Keratinocyte (primary cell): ENCODE measurements around the gene TBC1D8. TPM values are rescaled to one million over a fixed set of nuclear protein-coding genes. Genes with fewer than 3 reads are reported as not detected.

ENCODE experiments used
- DNase-seq: peaks from one replicate; pipeline ENCODE4 v3.0.0-alpha.2; 2011; ENCODE audit warnings: low read depth, missing footprints, low spot score
- FAIRE-seq: peaks from 2 replicates; lab custom pipeline; 2011; peaks lifted over from hg19 to GRCh38; lab: Jason Lieb, UNC
- H2AFZ ChIP-seq: 2 replicates; pipeline ENCODE4 v1.6.0; 2012; ENCODE audit warnings: low read length, control low read depth, inconsistent platforms; ENCODE audit not compliant: control insufficient read depth
- H3K27ac ChIP-seq: 2 replicates; pipeline ENCODE4 v1.5.1; 2011; ENCODE audit warnings: low read length; ENCODE audit not compliant: control insufficient read depth, insufficient read depth
- H3K27me3 ChIP-seq: 3 replicates; pipeline ENCODE4 v1.6.0; 2011; ENCODE audit warnings: low read length; ENCODE audit not compliant: control insufficient read depth, insufficient read depth; ENCODE audit errors: extremely low read depth
- H3K36me3 ChIP-seq, 2 experiments: 2 replicates in 1 of 2; 3 replicates in 1 of 2; pipeline ENCODE4 v1.5.1; 2011; ENCODE audit warnings: low read length in 2 of 2, mild to moderate bottlenecking in 1 of 2; ENCODE audit not compliant: control insufficient read depth in 2 of 2, insufficient read depth in 2 of 2; ENCODE audit errors: extremely low read depth in 1 of 2
- H3K4me1 ChIP-seq: 3 replicates; pipeline ENCODE4 v1.5.1; 2011; ENCODE audit warnings: low read length; ENCODE audit not compliant: control insufficient read depth, insufficient read depth; ENCODE audit errors: extremely low read depth
- H3K4me2 ChIP-seq: 3 replicates; pipeline ENCODE4 v1.6.0; 2011; ENCODE audit warnings: low read depth, low read length; ENCODE audit not compliant: control insufficient read depth, insufficient read depth; ENCODE audit errors: extremely low read depth
- H3K4me3 ChIP-seq, 3 experiments: fragments of 200-600 bp in 1 of 3; sonication (generic) in 1 of 3; 2 replicates in 2 of 3; 3 replicates in 1 of 3; pipeline ENCODE4 v1.5.1; 2011 to 2016; ENCODE audit warnings: low read length in 3 of 3, mild to moderate bottlenecking in 3 of 3, control low read depth in 2 of 3, inconsistent platforms in 1 of 3, low read depth in 1 of 3, mixed read lengths in 1 of 3, mixed run types in 1 of 3, moderate library complexity in 1 of 3; ENCODE audit not compliant: control insufficient read depth in 2 of 3, insufficient read depth in 2 of 3; ENCODE audit errors: extremely low read depth in 1 of 3
- H3K79me2 ChIP-seq: 2 replicates; pipeline ENCODE4 v1.6.0; 2012; ENCODE audit warnings: low read length; ENCODE audit not compliant: control insufficient read depth, insufficient read depth
- H3K9ac ChIP-seq: 3 replicates; pipeline ENCODE4 v1.6.0; 2011; ENCODE audit warnings: low read length; ENCODE audit not compliant: control insufficient read depth, insufficient read depth; ENCODE audit errors: extremely low read depth
- H3K9me1 ChIP-seq: 3 replicates; pipeline ENCODE4 v1.6.0; 2011; ENCODE audit warnings: low read length; ENCODE audit not compliant: control insufficient read depth, insufficient read depth; ENCODE audit errors: extremely low read depth
- H3K9me3 ChIP-seq: 2 replicates; pipeline ENCODE4 v1.5.1; 2012; ENCODE audit warnings: low read depth, low read length; ENCODE audit not compliant: control insufficient read depth
- H4K20me1 ChIP-seq: 3 replicates; pipeline ENCODE4 v1.6.0; 2011; ENCODE audit warnings: low read length; ENCODE audit not compliant: control insufficient read depth, insufficient read depth; ENCODE audit errors: extremely low read depth
- CTCF ChIP-seq, 3 experiments: IDR thresholded peaks in 1 of 3; conservative IDR thresholded peaks in 1 of 3; optimal IDR thresholded peaks in 1 of 3; 2 replicates in 2 of 3; 3 replicates in 1 of 3; pipeline versions ENCODE3 to v1.5.1; 2011; ENCODE audit warnings: low read length in 3 of 3, mild to moderate bottlenecking in 3 of 3, moderate library complexity in 2 of 3, control low read depth in 1 of 3, inconsistent platforms in 1 of 3; ENCODE audit not compliant: insufficient read depth in 2 of 3; ENCODE audit errors: extremely low read depth in 1 of 3
- EZH2 ChIP-seq: IDR thresholded peaks from one replicate; pipeline ENCODE4 v1.6.1; 2012; ENCODE audit warnings: inconsistent platforms, mild to moderate bottlenecking, low read length, moderate library complexity
- dilution Hi-C: fragments of 300-500 bp; cut with MboI; formaldehyde crosslinking; loops from one replicate; pipeline ENCODE4 v1.7.0; 2020; ENCODE audit warnings: low sequenced_read_pairs; ENCODE audit not compliant: extremely low pct_ligation_motif_present
- polyA plus RNA-seq, 5 experiments: library from polyadenylated mRNA; depleted of rRNA in 3 of 5; stranded (reverse) in 3 of 5; stranded (forward) in 1 of 5; unstranded in 1 of 5; fragments of >200 nt; gene quantifications; 1 replicate in 1 of 5; 2 replicates in 3 of 5; 3 replicates in 1 of 5; pipeline versions ENCODE4 v1.2.1 to v1.2.3, GENCODE V29; 2011 to 2012; ENCODE audit warnings: missing spikeins in 2 of 5, low read depth in 1 of 5, low replicate concordance in 1 of 5

TBC1D8 gene
- polyA plus RNA-seq, 1 donor (not counting 4 experiments of a cell fraction or from before 2014, with no cell fraction given), result 13.8 TPM

- H3K9me1 ChIP-seq, result no peaks in the 10 kb centered on the region
- no peaks in the 10 kb centered on the region for H3K4me1 ChIP-seq
- no peak overlapping the region for H3K4me2 ChIP-seq
- H3K36me3 ChIP-seq, result peaks cover 2 to 35% of the 10 kb centered on the region in 2 experiments
- no peaks in the 10 kb centered on the region for H3K27me3 ChIP-seq
- no peak for FAIRE-seq
- no peaks in the 10 kb centered on the region for H3K79me2 ChIP-seq
- no peak for TF ChIP-seq CTCF (optimal IDR thresholded peaks at IDR 0.05 in 1 of 3, IDR thresholded peaks at IDR 0.05 in 1 of 3, conservative IDR thresholded peaks at IDR 0.05 in 1 of 3; ENCODE audit: extremely low read depth in 1 of 3, insufficient read depth in 2 of 3, low read length in 3 of 3)
- no peak for TF ChIP-seq EZH2
- no peak overlapping the region for H3K27ac ChIP-seq
- H3K9me3 ChIP-seq, result no peaks in the 10 kb centered on the region
- dilution Hi-C loops, result no loop called here
- no peak overlapping the region for H3K4me3 ChIP-seq
- H3K9ac ChIP-seq, result no peak overlapping the region
- H4K20me1 ChIP-seq, result no peaks in the 10 kb centered on the region
- H2AFZ ChIP-seq, result no peak overlapping the region
- no peak for DNase-seq
Measured at GRCh38 chr2:100983684-100984310, 167.4 kb downstream of the TBC1D8 start.

GRCh38 chr2:100983201-100983600, 168.0 kb downstream of the TBC1D8 start:
- no peak overlapping the region for H3K4me2 ChIP-seq
- DNase-seq (no peak), FAIRE-seq (no peak)
- TF ChIP-seq EZH2 (no peak), CTCF (optimal IDR thresholded peaks at IDR 0.05 in 1 of 3, IDR thresholded peaks at IDR 0.05 in 1 of 3, conservative IDR thresholded peaks at IDR 0.05 in 1 of 3; ENCODE audit: extremely low read depth in 1 of 3, insufficient read depth in 2 of 3, low read length in 3 of 3) (no peak)
- no peak overlapping the region for H3K27ac ChIP-seq
- no peaks in the 10 kb centered on the region for H3K9me1 ChIP-seq
- no peaks in the 10 kb centered on the region for H3K9me3 ChIP-seq
- H3K4me1 ChIP-seq, result no peaks in the 10 kb centered on the region
- no peaks in the 10 kb centered on the region for H3K79me2 ChIP-seq
- no peaks in the 10 kb centered on the region for H4K20me1 ChIP-seq
- peaks cover 2 to 38% of the 10 kb centered on the region in 2 experiments for H3K36me3 ChIP-seq
- no peak overlapping the region for H2AFZ ChIP-seq
- no peak overlapping the region for H3K4me3 ChIP-seq
- H3K27me3 ChIP-seq, result no peaks in the 10 kb centered on the region
- H3K9ac ChIP-seq, result no peak overlapping the region
- dilution Hi-C loops, result no loop called here
